ENCODE data around the gene FNIP1. TPM values are rescaled to one million over a fixed set of nuclear protein-coding genes. Genes with fewer than 3 reads are reported as not detected.

Gene FNIP1
- total and polyA plus RNA-seq, 2 of the 13 experiments (the other 11 are each of a cell fraction or from before 2014, with no cell fraction given) = 10.9 to 29.3 TPM

GRCh38 chr5:131607418-131607817, 189.4 kb downstream of the FNIP1 start (continued):
- TF ChIP-seq DZIP1 (CRISPR knock-in tag; IDR thresholded peaks at IDR 0.05) (no peak), CREB3 (CRISPR knock-in tag; IDR thresholded peaks at IDR 0.05) (no peak), PAX8 (CRISPR knock-in tag; IDR thresholded peaks at IDR 0.05; ENCODE audit: borderline replicate concordance) (no peak), CHD2 (IDR thresholded peaks at IDR 0.05; ENCODE audit: low read depth, low read length) (no peak), ARID3A (IDR thresholded peaks at IDR 0.05; ENCODE audit: low read depth, low read length) (no peak), DNMT3B (CRISPR knock-in tag; conservative IDR thresholded peaks at IDR 0.05) (no peak), MLX (CRISPR knock-in tag; IDR thresholded peaks at IDR 0.05) (no peak), DMTF1 (CRISPR knock-in tag; IDR thresholded peaks at IDR 0.05) (no peak)

Data from HepG2 (cell line).